Spinal cord (tissue), 10 donors: ENCODE data around the gene METTL18. TPM values are rescaled to one million over a fixed set of nuclear protein-coding genes. Genes with fewer than 3 reads are reported as not detected.

Source experiments
- DNase-seq, 6 donors: peaks; one replicate each; pipeline versions ENCODE4 v3.0.0 to v3.0.0-alpha.2; 2013 to 2015; ENCODE audit warnings: low spot score in 6 of 6, low read depth in 4 of 6
- H3K27ac ChIP-seq: one replicate; pipeline ENCODE4 v1.5.1; 2013; ENCODE audit warnings: low read depth, low read length, control low read depth
- H3K27me3 ChIP-seq: one replicate; pipeline ENCODE4 v1.6.1; 2013; ENCODE audit warnings: low read length; ENCODE audit not compliant: control insufficient read depth, insufficient read depth
- H3K36me3 ChIP-seq: one replicate; pipeline ENCODE4 v1.6.1; 2013; ENCODE audit warnings: low read length; ENCODE audit not compliant: control insufficient read depth, insufficient read depth
- H3K4me1 ChIP-seq: one replicate; pipeline ENCODE4 v1.6.1; 2013; ENCODE audit warnings: low read length; ENCODE audit not compliant: control insufficient read depth, insufficient read depth
- H3K4me3 ChIP-seq: one replicate; pipeline ENCODE4 v1.5.1; 2013; ENCODE audit warnings: low read depth, low read length, control low read depth
- H3K9me3 ChIP-seq: one replicate; pipeline ENCODE4 v1.6.1; 2013; ENCODE audit warnings: low read length; ENCODE audit not compliant: control insufficient read depth, insufficient read depth
- WGBS: methylation state at CpG from one replicate; pipeline ENCODE4 v1.1.5; 2013; ENCODE audit warnings: missing lambda C conversion rate; ENCODE audit not compliant: insufficient coverage; 5-methylcytosine and 5-hydroxymethylcytosine counted together
- polyA plus RNA-seq, 2 donors: library from polyadenylated mRNA; unstranded; fragments of 120-200 nt; gene quantifications; one replicate each; pipeline ENCODE4 v1.2.1, GENCODE V29; 2013; ENCODE audit not compliant: insufficient read length in 2 of 2
- total RNA-seq, 2 donors: library from RNA; depleted of rRNA in 1 of 2; stranded (reverse); fragments of 120-200 nt in 1 of 2; fragments of >200 nt in 1 of 2; gene quantifications; one replicate each; pipeline versions ENCODE4 v1.2.3 to v1.2.4, GENCODE V29; 2013 to 2014
- donor health status: healthy.

The METTL18 gene
- total and polyA plus RNA-seq, 4 donors: 9.1 to 16.2 (median 11.3) TPM

DNA sequence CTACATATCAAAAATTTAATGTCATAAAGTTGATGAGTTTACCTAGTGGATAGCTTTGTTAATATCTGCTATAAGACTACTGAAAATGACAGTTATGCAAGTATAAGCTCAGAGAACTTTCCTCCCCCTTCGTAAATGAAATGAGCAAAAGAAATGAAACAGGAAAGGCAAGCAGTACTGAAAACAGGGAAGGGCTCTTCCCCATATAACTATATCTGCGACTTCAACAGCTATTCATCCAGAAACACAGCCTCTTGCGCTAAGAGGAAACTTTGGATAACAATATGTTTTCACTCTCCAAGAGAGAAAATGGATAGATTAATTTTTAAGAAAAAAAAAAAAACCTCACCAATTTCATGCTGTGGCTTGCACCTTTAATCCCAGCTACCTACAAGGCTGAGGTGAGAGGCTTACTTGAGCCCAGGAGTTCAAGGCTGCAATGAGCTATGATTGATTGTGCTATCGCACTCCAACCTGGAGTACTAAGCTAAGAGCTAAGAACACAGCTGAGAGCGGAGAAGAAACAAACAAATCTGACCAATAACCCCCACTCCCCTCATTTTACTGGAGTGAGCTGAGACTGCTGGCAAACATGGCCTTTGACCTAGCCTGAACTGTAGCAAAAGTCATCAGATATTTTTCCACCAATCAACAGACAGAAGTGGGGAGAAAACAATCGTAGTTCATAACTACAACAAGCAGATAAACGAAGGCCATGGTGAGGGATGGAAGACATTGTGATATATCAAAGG lies 29.0 kb downstream of the METTL18 start:
- H3K36me3 ChIP-seq: no peaks in the 10 kb centered on the region
- no peak for DNase-seq
- no peaks in the 10 kb centered on the region for H3K4me1 ChIP-seq
- H3K9me3 ChIP-seq: no peaks in the 10 kb centered on the region
- WGBS: no CpG with 5 or more reads among the region's 7 CpGs
- no peak overlapping the region for H3K4me3 ChIP-seq
- H3K27ac ChIP-seq: no peak overlapping the region
- no peaks in the 10 kb centered on the region for H3K27me3 ChIP-seq

- no CpG with 5 or more reads among the region's 1 CpG for WGBS
- no peaks in the 10 kb centered on the region for H3K36me3 ChIP-seq
- no peaks in the 10 kb centered on the region for H3K9me3 ChIP-seq
- no peaks in the 10 kb centered on the region for H3K4me1 ChIP-seq
- H3K4me3 ChIP-seq: no peak overlapping the region
- no peak overlapping the region for H3K27ac ChIP-seq
- no peaks in the 10 kb centered on the region for H3K27me3 ChIP-seq
- DNase-seq: no peak
Observed at GRCh38 chr1:169764919-169765318, 29.8 kb downstream of the METTL18 start.

DNA sequence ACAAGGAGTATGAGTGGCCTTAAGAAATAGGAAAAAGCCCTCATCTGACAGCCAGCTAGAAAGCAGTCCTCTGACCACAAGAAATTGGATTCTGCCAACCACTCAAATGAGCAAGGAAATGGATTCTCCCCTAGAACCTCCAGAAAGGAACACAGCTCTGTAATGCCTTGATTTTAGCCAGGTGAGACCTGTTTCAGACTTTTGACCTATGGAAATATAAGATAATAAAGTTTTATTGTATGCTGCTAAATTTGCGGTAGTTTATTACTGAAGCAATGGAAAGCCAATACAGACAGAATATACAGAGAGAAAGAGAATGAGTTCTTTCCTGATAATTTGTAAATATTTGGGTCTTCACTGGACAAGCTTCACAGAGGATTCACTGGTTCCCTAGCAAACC lies 32.0 kb downstream of the METTL18 start:
- H3K4me1 ChIP-seq: no peaks in the 10 kb centered on the region
- H3K27ac ChIP-seq: no peak overlapping the region
- H3K36me3 ChIP-seq: no peaks in the 10 kb centered on the region
- no peaks in the 10 kb centered on the region for H3K9me3 ChIP-seq
- H3K4me3 ChIP-seq: no peak overlapping the region
- DNase-seq: no peak
- no CpG with 5 or more reads among the region's 1 CpG for WGBS
- H3K27me3 ChIP-seq: no peaks in the 10 kb centered on the region

- no peak for DNase-seq
- Histone ChIP-seq H3K9me3 (no peaks in the 10 kb centered on the region), H3K4me1 (no peaks in the 10 kb centered on the region), H3K27me3 (no peaks in the 10 kb centered on the region), H3K27ac (no peak overlapping the region), H3K36me3 (no peaks in the 10 kb centered on the region), H3K4me3 (no peak overlapping the region)
- WGBS: 82% methylated on average over 3 of the region's 3 CpGs
Observed at GRCh38 chr1:169759038-169759437, 35.7 kb downstream of the METTL18 start.

- DNase-seq: no peak
- no peaks in the 10 kb centered on the region for H3K4me1 ChIP-seq
- no peak overlapping the region for H3K4me3 ChIP-seq
- H3K36me3 ChIP-seq: no peaks in the 10 kb centered on the region
- no CpG with 5 or more reads among the region's 4 CpGs for whole genome bisulfite sequencing
- no peaks in the 10 kb centered on the region for H3K9me3 ChIP-seq
- H3K27me3 ChIP-seq: no peaks in the 10 kb centered on the region
- no peak overlapping the region for H3K27ac ChIP-seq
Observed at GRCh38 chr1:169753549-169753948, 41.2 kb downstream of the METTL18 start.

DNA sequence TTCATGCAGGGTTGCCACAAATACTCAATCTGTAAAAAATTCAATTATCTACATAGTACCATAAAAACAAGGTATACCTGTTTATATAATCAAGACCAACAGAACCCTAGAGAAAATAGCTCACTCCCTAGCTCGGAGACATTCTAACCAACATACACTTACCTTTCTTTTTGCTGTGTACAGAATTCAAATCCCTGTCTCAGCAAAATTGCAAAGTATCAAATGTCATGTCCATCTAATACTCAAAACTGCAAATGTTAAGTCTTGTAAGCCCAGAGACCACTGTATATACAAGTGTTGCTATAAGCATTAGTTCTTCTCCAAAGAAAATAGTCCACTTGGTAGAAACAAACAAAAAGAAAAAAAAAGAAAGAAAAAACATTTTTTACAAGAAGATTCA lies 44.7 kb downstream of the METTL18 start:
- no peaks in the 10 kb centered on the region for H3K9me3 ChIP-seq
- no peaks in the 10 kb centered on the region for H3K27me3 ChIP-seq
- DNase-seq: no peak
- H3K4me3 ChIP-seq: no peak overlapping the region
- no peak overlapping the region for H3K27ac ChIP-seq
- no peaks in the 10 kb centered on the region for H3K36me3 ChIP-seq
- H3K4me1 ChIP-seq: no peaks in the 10 kb centered on the region
- WGBS: 92% methylated on average over 1 of the region's 1 CpG

DNA sequence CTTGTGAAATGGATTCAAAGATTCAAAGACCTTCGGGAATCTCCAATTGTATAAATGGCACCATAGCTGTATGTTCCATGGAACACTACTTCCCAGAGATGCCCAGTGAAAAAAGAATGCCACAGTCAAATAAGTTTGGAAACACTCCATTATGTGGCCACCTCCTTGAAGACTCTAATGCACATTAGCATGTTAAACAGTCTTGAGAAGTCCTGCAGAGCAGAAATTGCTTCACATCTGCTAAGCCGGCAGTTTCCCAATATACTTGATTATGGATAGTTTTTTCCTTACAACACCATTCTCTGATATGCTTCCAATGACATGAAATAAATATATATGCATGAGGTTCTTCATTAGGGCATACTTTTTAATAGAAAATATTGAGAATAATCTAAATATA lies 48.2 kb downstream of the METTL18 start:
- H3K4me3 ChIP-seq: no peak overlapping the region
- H3K9me3 ChIP-seq: no peaks in the 10 kb centered on the region
- no peaks in the 10 kb centered on the region for H3K36me3 ChIP-seq
- no peak overlapping the region for H3K27ac ChIP-seq
- DNase-seq: peak in 1 of 6 donors; percentile 11
- no peaks in the 10 kb centered on the region for H3K4me1 ChIP-seq
- WGBS: 100% methylated on average over 1 of the region's 2 CpGs
- no peaks in the 10 kb centered on the region for H3K27me3 ChIP-seq

DNA sequence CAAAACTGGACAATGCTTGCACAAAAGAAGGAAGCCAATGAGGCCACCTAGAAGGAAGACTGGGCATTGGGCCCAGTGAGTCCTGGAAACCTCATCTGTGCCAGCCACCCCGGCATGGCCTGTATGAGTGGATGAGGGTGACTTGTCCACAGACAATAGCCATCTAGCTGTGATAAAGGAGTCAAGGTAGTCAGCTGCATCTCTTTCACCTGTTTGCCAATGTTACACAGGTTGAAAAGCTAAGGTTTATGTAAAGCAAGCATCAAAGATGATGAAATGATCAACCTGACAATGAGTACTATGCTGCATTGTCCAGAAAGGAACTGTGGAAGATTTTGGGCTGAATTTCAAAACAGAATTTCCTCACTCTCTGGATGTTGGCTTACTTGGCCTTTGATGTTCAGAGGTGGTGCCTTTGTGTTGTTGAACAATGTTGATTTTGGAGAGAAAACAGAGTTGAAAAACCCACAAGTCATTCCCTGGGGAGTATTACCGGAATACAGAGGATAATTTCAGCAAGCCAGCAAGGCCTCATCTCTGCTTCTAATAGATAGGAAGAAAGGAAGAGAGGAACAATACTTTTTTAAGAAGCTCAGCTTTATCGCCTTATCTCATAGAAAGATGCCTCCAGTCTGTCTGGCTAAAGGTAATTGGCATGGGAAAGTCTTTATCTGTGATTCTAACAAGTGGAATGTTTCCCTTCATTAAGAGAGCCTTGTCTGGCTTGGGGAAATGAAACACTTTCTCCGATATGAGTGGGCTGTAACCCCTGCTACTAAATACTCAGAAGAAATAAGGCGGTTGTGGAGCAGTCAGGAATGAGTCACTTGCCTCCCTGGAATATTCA lies 49.5 kb downstream of the METTL18 start:
- no peaks in the 10 kb centered on the region for H3K4me1 ChIP-seq
- no peak overlapping the region for H3K4me3 ChIP-seq
- 40% methylated on average over 1 of the region's 5 CpGs for WGBS
- H3K27ac ChIP-seq: peak overlapping the region; percentile 62
- peak in 1 of 6 donors; percentile 70 for DNase-seq
- no peaks in the 10 kb centered on the region for H3K36me3 ChIP-seq
- H3K27me3 ChIP-seq: no peaks in the 10 kb centered on the region
- H3K9me3 ChIP-seq: no peaks in the 10 kb centered on the region
